Astrocyte (in vitro differentiated cells and primary cell): ENCODE data around the gene PHKA2. TPM values are rescaled to one million over a fixed set of nuclear protein-coding genes. Genes with fewer than 3 reads are reported as not detected.
"Not testable (repeated sequence)": the region's sequence is repeated elsewhere in the genome, so short reads cannot be mapped to it uniquely, and the experiment has no call there.

ENCODE experiments used
- DNase-seq: peaks from one replicate; pipeline ENCODE4 v3.0.0-alpha.2; 2010; ENCODE audit warnings: low read depth
- FAIRE-seq: peaks from 2 replicates; lab custom pipeline; 2011; peaks lifted over from hg19 to GRCh38; lab: Jason Lieb, UNC
- H2AFZ ChIP-seq: 2 replicates; pipeline ENCODE4 v1.6.0; 2012; ENCODE audit warnings: low read depth, low read length, inconsistent platforms
- H3K27ac ChIP-seq: 2 replicates; pipeline ENCODE4 v1.5.1; 2011; ENCODE audit warnings: low read depth, low read length, inconsistent platforms
- H3K27me3 ChIP-seq: 2 replicates; pipeline ENCODE4 v1.6.0; 2011; ENCODE audit warnings: low read length, inconsistent platforms; ENCODE audit not compliant: insufficient read depth
- H3K36me3 ChIP-seq: 2 replicates; pipeline ENCODE4 v1.5.1; 2011; ENCODE audit warnings: low read length, inconsistent platforms; ENCODE audit not compliant: insufficient read depth
- H3K4me1 ChIP-seq: 2 replicates; pipeline ENCODE4 v1.5.1; 2011; ENCODE audit warnings: low read length, inconsistent platforms; ENCODE audit not compliant: insufficient read depth
- H3K4me2 ChIP-seq: 2 replicates; pipeline ENCODE4 v1.6.0; 2012; ENCODE audit warnings: low read length, inconsistent platforms
- H3K4me3 ChIP-seq: 2 replicates; pipeline ENCODE4 v1.5.1; 2011; ENCODE audit warnings: low read depth, mild to moderate bottlenecking, low read length, inconsistent platforms; ENCODE audit not compliant: insufficient read depth
- H3K79me2 ChIP-seq: 2 replicates; pipeline ENCODE4 v1.6.0; 2012; ENCODE audit warnings: mild to moderate bottlenecking, low read length, inconsistent platforms; ENCODE audit not compliant: insufficient read depth
- H3K9ac ChIP-seq: 2 replicates; pipeline ENCODE4 v1.6.0; 2012; ENCODE audit warnings: mild to moderate bottlenecking, low read length, inconsistent platforms
- H3K9me3 ChIP-seq: 2 replicates; pipeline ENCODE4 v1.5.1; 2012; ENCODE audit warnings: low read depth, mild to moderate bottlenecking, low read length, inconsistent platforms; ENCODE audit not compliant: insufficient read depth
- H4K20me1 ChIP-seq: 2 replicates; pipeline ENCODE4 v1.6.0; 2012; ENCODE audit warnings: low read length, inconsistent platforms; ENCODE audit not compliant: insufficient read depth
- H3K27ac Mint-ChIP-seq: one replicate; pipeline ENCODE4 v1.8.0; 2021; ENCODE audit warnings: mild to moderate bottlenecking, mixed read lengths; ENCODE audit not compliant: unreplicated experiment
- H3K27me3 Mint-ChIP-seq: one replicate; pipeline ENCODE4 v1.8.0; 2021; ENCODE audit warnings: low read depth, mixed read lengths; ENCODE audit not compliant: unreplicated experiment
- H3K36me3 Mint-ChIP-seq: one replicate; pipeline ENCODE4 v1.8.0; 2021; ENCODE audit warnings: low read depth, mixed read lengths; ENCODE audit not compliant: unreplicated experiment
- H3K4me1 Mint-ChIP-seq: one replicate; pipeline ENCODE4 v1.8.0; 2021; ENCODE audit warnings: low read depth, mixed read lengths; ENCODE audit not compliant: unreplicated experiment
- H3K4me3 Mint-ChIP-seq: one replicate; pipeline ENCODE4 v1.8.0; 2021; ENCODE audit warnings: mild to moderate bottlenecking, moderate library complexity, mixed read lengths; ENCODE audit not compliant: unreplicated experiment
- H3K9me3 Mint-ChIP-seq: one replicate; pipeline ENCODE4 v1.8.0; 2021; ENCODE audit warnings: mild to moderate bottlenecking, mixed read lengths; ENCODE audit not compliant: unreplicated experiment
- CTCF ChIP-seq: IDR thresholded peaks from 2 replicates; pipeline ENCODE4 v1.5.1; 2011; ENCODE audit warnings: low read depth, mild to moderate bottlenecking, inconsistent platforms, low read length, moderate library complexity; ENCODE audit not compliant: insufficient read depth
- EZH2 ChIP-seq: IDR thresholded peaks from 2 replicates; pipeline ENCODE4 v1.6.1; 2012; ENCODE audit warnings: mild to moderate bottlenecking, low read length, inconsistent platforms; ENCODE audit not compliant: insufficient read depth
- total RNA-seq: library from RNA; stranded (reverse); gene quantifications from 2 replicates; pipeline ENCODE4 v1.2.1, GENCODE V29; 2021

PHKA2 gene
- total RNA-seq, 1 donor from 2014 or later = 12.4 TPM

DNA sequence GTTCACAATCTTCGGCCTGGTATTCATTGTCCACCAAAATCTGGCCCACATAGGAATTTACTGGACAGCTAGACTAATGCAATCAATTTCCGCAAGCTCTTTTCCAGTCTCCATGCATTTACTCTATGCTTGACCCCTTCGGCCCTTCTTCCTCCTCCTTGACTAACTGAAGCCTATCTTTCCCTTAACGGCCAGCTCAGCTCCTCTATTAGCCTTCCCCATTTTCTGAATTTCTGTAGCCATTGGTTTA lies 1.2 kb upstream of the PHKA2 start:
- H3K36me3 Mint-ChIP-seq = no peaks in the 10 kb centered on the region
- peak overlapping the region; percentile 91 for H3K4me3 Mint-ChIP-seq
- Histone ChIP-seq H3K4me1 (peaks cover 5% of the 10 kb centered on the region), H3K9ac (peak overlapping the region; percentile 84), H3K36me3 (no peaks in the 10 kb centered on the region), H3K4me2 (peak overlapping the region; percentile 91), H4K20me1 (no peaks in the 10 kb centered on the region), H3K27me3 (no peaks in the 10 kb centered on the region), H3K4me3 (peak overlapping the region; percentile 81), H2AFZ (peak overlapping the region; percentile 85), H3K79me2 (no peaks in the 10 kb centered on the region), H3K27ac (peak overlapping the region; percentile 83), H3K9me3 (no peaks in the 10 kb centered on the region)
- peak overlapping the region; percentile 4 for H3K27ac Mint-ChIP-seq
- FAIRE-seq (no peak), DNase-seq (no peak)
- no peak for TF ChIP-seq CTCF
- TF ChIP-seq EZH2 = no peak
- no peaks in the 10 kb centered on the region for H3K4me1 Mint-ChIP-seq
- no peaks in the 10 kb centered on the region for H3K9me3 Mint-ChIP-seq
- H3K27me3 Mint-ChIP-seq = no peaks in the 10 kb centered on the region

GRCh38 chrX:18984381-18985185 lies 669 bp upstream of the PHKA2 start:
- Mint-ChIP-seq H3K4me3 (peak overlapping the region; percentile 91), H3K4me1 (no peaks in the 10 kb centered on the region), H3K27me3 (no peaks in the 10 kb centered on the region), H3K36me3 (no peaks in the 10 kb centered on the region), H3K9me3 (no peaks in the 10 kb centered on the region), H3K27ac (peak overlapping the region; percentile 4)
- FAIRE-seq (no peak), DNase-seq (peak; percentile 39)
- TF ChIP-seq CTCF (no peak), EZH2 (no peak)
- Histone ChIP-seq H3K4me1 (peaks cover 5% of the 10 kb centered on the region), H3K9ac (peak overlapping the region; percentile 84), H4K20me1 (no peaks in the 10 kb centered on the region), H3K36me3 (no peaks in the 10 kb centered on the region), H3K9me3 (no peaks in the 10 kb centered on the region), H3K27me3 (no peaks in the 10 kb centered on the region), H3K27ac (peak overlapping the region; percentile 83), H3K4me3 (peak overlapping the region; percentile 81), H2AFZ (peak overlapping the region; percentile 85), H3K79me2 (no peaks in the 10 kb centered on the region), H3K4me2 (peak overlapping the region; percentile 91)

DNA sequence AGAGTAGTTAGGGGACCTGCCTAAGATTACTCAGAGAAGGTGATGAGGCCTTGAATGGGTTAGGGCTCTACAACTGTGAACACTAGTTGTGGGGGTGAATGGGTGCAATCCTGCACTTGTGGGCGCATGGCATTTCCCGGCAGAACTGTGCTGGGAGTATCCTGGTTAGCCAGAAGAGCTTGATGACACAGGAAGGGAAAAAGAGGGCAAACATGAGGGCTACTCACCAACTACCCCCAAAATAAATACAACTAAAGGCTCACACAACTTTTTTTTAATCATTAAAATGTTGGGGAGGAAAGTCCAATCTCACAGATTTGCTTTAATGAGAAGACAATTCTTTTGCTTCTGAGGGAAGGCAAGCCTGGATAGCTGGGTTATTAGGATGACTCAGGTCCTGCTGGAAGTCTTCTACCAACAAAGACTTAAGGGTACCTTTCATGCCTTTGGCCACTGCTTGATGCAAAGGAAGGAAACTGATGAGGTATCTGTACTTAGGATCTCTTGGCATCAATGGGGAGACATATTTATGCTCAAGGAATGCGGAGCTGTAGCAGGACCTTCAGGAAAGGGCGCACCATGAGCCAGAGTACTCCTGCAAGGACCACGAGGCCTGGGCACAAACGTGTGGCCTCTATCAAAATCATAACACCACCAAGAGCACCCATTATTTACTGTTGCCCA lies 2.6 kb downstream of the PHKA2 start:
- H3K9me3 Mint-ChIP-seq = no peaks in the 10 kb centered on the region
- Histone ChIP-seq H3K79me2 (no peaks in the 10 kb centered on the region), H4K20me1 (no peaks in the 10 kb centered on the region), H3K9ac (no peak overlapping the region), H3K4me1 (peaks cover 5% of the 10 kb centered on the region), H3K4me2 (no peak overlapping the region), H3K9me3 (no peaks in the 10 kb centered on the region), H3K4me3 (no peak overlapping the region), H2AFZ (no peak overlapping the region), H3K27ac (no peak overlapping the region), H3K36me3 (no peaks in the 10 kb centered on the region), H3K27me3 (no peaks in the 10 kb centered on the region)
- no peak overlapping the region for H3K4me3 Mint-ChIP-seq
- H3K27me3 Mint-ChIP-seq = no peaks in the 10 kb centered on the region
- FAIRE-seq (peak; percentile 95), DNase-seq (no peak)
- no peaks in the 10 kb centered on the region for H3K4me1 Mint-ChIP-seq
- H3K27ac Mint-ChIP-seq = no peak overlapping the region
- no peaks in the 10 kb centered on the region for H3K36me3 Mint-ChIP-seq
- TF ChIP-seq CTCF (no peak), EZH2 (no peak)

- not testable (repeated sequence) for H3K27ac Mint-ChIP-seq, H3K4me1 Mint-ChIP-seq, H3K27me3 Mint-ChIP-seq, H3K4me2 ChIP-seq, FAIRE-seq, H3K36me3 ChIP-seq, H3K79me2 ChIP-seq, H3K4me3 ChIP-seq, H3K36me3 Mint-ChIP-seq, H3K9me3 ChIP-seq, H3K9ac ChIP-seq, H3K27me3 ChIP-seq, H3K27ac ChIP-seq, H3K4me1 ChIP-seq, H4K20me1 ChIP-seq, H2AFZ ChIP-seq, H3K9me3 Mint-ChIP-seq, DNase-seq, H3K4me3 Mint-ChIP-seq
Observed at GRCh38 chrX:18980262-18980661, 3.7 kb downstream of the PHKA2 start.
